ENCODE measurements around the gene MEF2A. TPM values are rescaled to one million over a fixed set of nuclear protein-coding genes. Genes with fewer than 3 reads are reported as not detected.
A peak's percentile ranks its signal among the peaks of the same experiment; 100 is the strongest.

Gene MEF2A
- total and polyA plus RNA-seq, 10 of the 15 experiments (the other 5 are each of a cell fraction or from before 2014, with no cell fraction given): 7.2 to 46.7 (median 35.9) TPM

GRCh38 chr15:99631255-99631654, 65.5 kb downstream of the MEF2A start (continued):
- no peak for TF ChIP-seq E2F8 (IDR thresholded peaks at IDR 0.05; ENCODE audit: low read depth, partially characterized antibody)
- no peak for TF ChIP-seq E4F1 (IDR thresholded peaks at IDR 0.05; ENCODE audit: borderline replicate concordance, partially characterized antibody)
- TF ChIP-seq ZNF24 (IDR thresholded peaks at IDR 0.05): no peak
- no peak for TF ChIP-seq ZBED1 (IDR thresholded peaks at IDR 0.05; ENCODE audit: borderline replicate concordance)
- TF ChIP-seq SP1 (IDR thresholded peaks at IDR 0.05; ENCODE audit: low read depth, low read length): peak; percentile 22
- TF ChIP-seq ZBTB33 (IDR thresholded peaks at IDR 0.05): no peak
- no peak for TF ChIP-seq STAT1 (conservative IDR thresholded peaks at IDR 0.05)
- no peak for TF ChIP-seq KAT2A (conservative IDR thresholded peaks at IDR 0.05; ENCODE audit: control insufficient read depth, low read depth, low read length)
- peak; percentile 78; the same call in 1 of the 2 replicates for TF ChIP-seq ATF2 (IDR thresholded peaks at IDR 0.05; ENCODE audit: low read length)
- no peak for TF ChIP-seq TCF3 (IDR thresholded peaks at IDR 0.05; ENCODE audit: borderline replicate concordance, insufficient read depth, low read depth, low read length)
- no peak for TF ChIP-seq BCLAF1 (IDR thresholded peaks at IDR 0.05)
- TF ChIP-seq ZNF622 (IDR thresholded peaks at IDR 0.05): no peak
- TF ChIP-seq NFIC (IDR thresholded peaks at IDR 0.05; ENCODE audit: low read depth, low read length): peak; percentile 69; the same call in 1 of the 2 replicates
- TF ChIP-seq WRNIP1 (IDR thresholded peaks at IDR 0.05; ENCODE audit: borderline replicate concordance, low read depth, low read length): no peak
- TF ChIP-seq EZH2 (IDR thresholded peaks at IDR 0.05; ENCODE audit: borderline replicate concordance, control insufficient read depth, low read depth, low read length): no peak
- no peak for TF ChIP-seq RBBP5 (conservative IDR thresholded peaks at IDR 0.05)
- no peak for TF ChIP-seq MTA3 (IDR thresholded peaks at IDR 0.05; ENCODE audit: borderline replicate concordance, low read length)
- no peak for TF ChIP-seq USF1 (IDR thresholded peaks at IDR 0.05; ENCODE audit: borderline replicate concordance, extremely low read length, insufficient read depth, low read depth, low read length)
